ENCODE results near the gene VASH1.
A peak's percentile ranks its signal among the peaks of the same experiment; 100 is the strongest.

VASH1 gene

GRCh38 chr14:76786601-76787000, 25.3 kb downstream of the VASH1 start:
- DNase-seq = no peak

GRCh38 chr14:76792422-76792821, 31.2 kb downstream of the VASH1 start:
- DNase-seq = no peak

- no peak for DNase-seq
These were observed 32.1 kb downstream of the VASH1 start for GRCh38 chr14:76793324-76793723.

GRCh38 chr14:76793956-76794355, 32.7 kb downstream of the VASH1 start:
- DNase-seq = no peak

- no peak for DNase-seq
These were observed 45.2 kb downstream of the VASH1 start for GRCh38 chr14:76806446-76806845.

- no peak for DNase-seq
These were observed 46.7 kb downstream of the VASH1 start for GRCh38 chr14:76808011-76808410.

- DNase-seq = no peak
These were observed 47.7 kb downstream of the VASH1 start for GRCh38 chr14:76808990-76809389.

- DNase-seq = no peak
These were observed 49.3 kb downstream of the VASH1 start for GRCh38 chr14:76810525-76810924.

GRCh38 chr14:76810953-76811400, 49.7 kb downstream of the VASH1 start:
- DNase-seq = peak; percentile 34

GRCh38 chr14:76811561-76811960, 50.3 kb downstream of the VASH1 start:
- DNase-seq = peak; percentile 19

- no peak for DNase-seq
These were observed 50.8 kb downstream of the VASH1 start for GRCh38 chr14:76812093-76812421.

GRCh38 chr14:76812422-76813383, 51.4 kb downstream of the VASH1 start, which contains the start of gene ANGEL1:
TSS of gene ANGEL1 (minus strand) at chr14:76812882. CDS start at chr14:76812827, 55 bp downstream.
- peak; percentile 94 for DNase-seq

- DNase-seq = no peak
These were observed 53.7 kb downstream of the VASH1 start for GRCh38 chr14:76814726-76815645.

- no peak for DNase-seq
These were observed 59.4 kb downstream of the VASH1 start for GRCh38 chr14:76820700-76821099.

GRCh38 chr14:76826122-76826521, 64.9 kb downstream of the VASH1 start, which contains the start of gene LRRC74A:
TSS of gene LRRC74A (plus strand) at chr14:76826408. CDS start at chr14:76826698, 290 bp downstream.
- DNase-seq = no peak

- no peak for DNase-seq
These were observed 66.5 kb downstream of the VASH1 start for GRCh38 chr14:76827696-76828296.

- DNase-seq = no peak
These were observed 67.2 kb downstream of the VASH1 start for GRCh38 chr14:76828339-76829012.

GRCh38 chr14:76829013-76829365, 67.7 kb downstream of the VASH1 start:
- DNase-seq = no peak

GRCh38 chr14:76829650-76830421, 68.6 kb downstream of the VASH1 start:
- DNase-seq = no peak

GRCh38 chr14:76830556-76830955, 69.3 kb downstream of the VASH1 start:
- DNase-seq = no peak

- no peak for DNase-seq
These were observed 71.3 kb downstream of the VASH1 start for GRCh38 chr14:76832503-76832988.
